ENCODE measurements around the gene SPX.

SPX gene

GRCh38 chr12:21573733-21574358 lies 47.8 kb downstream of the SPX start:
- Histone ChIP-seq H3K36me3 (ENCODE audit: insufficient read depth, low read length) (no peaks in the 10 kb centered on the region), H3K79me2 (ENCODE audit: insufficient read depth, low read length) (no peaks in the 10 kb centered on the region), H3K4me3 (ENCODE audit: low read length, poor library complexity, severe bottlenecking) (no peak overlapping the region), H4K20me1 (ENCODE audit: insufficient read depth, low read length, poor library complexity, severe bottlenecking) (no peaks in the 10 kb centered on the region), H3K9me2 (replicated peaks; ENCODE audit: low read depth, low read length) (no peaks in the 10 kb centered on the region), H3K4me1 (ENCODE audit: insufficient read depth, low read length, poor library complexity, severe bottlenecking) (no peaks in the 10 kb centered on the region), H2AFZ (ENCODE audit: low read length) (no peak overlapping the region), H3K9ac (ENCODE audit: low read depth, low read length, poor library complexity, severe bottlenecking) (no peak overlapping the region), H3K4me2 (ENCODE audit: low read depth, low read length, poor library complexity, severe bottlenecking) (no peak overlapping the region), H3K27me3 (ENCODE audit: insufficient read depth, low read length, poor library complexity, severe bottlenecking) (no peaks in the 10 kb centered on the region), H3F3A (ENCODE audit: low read depth) (no peaks in the 10 kb centered on the region), H3K9me3 (ENCODE audit: insufficient read depth, low read depth, low read length) (no peaks in the 10 kb centered on the region)
- TF ChIP-seq EZH2phosphoT487 (IDR thresholded peaks at IDR 0.05; ENCODE audit: borderline replicate concordance), result no peak

GRCh38 chr12:21576431-21576830 lies 50.3 kb downstream of the SPX start:
- H3K27me3 ChIP-seq (ENCODE audit: insufficient read depth, low read length, poor library complexity, severe bottlenecking), result no peaks in the 10 kb centered on the region
- no peaks in the 10 kb centered on the region for H3K4me1 ChIP-seq (ENCODE audit: insufficient read depth, low read length, poor library complexity, severe bottlenecking)
- H4K20me1 ChIP-seq (ENCODE audit: insufficient read depth, low read length, poor library complexity, severe bottlenecking), result no peaks in the 10 kb centered on the region
- H2AFZ ChIP-seq (ENCODE audit: low read length), result no peak overlapping the region
- no peaks in the 10 kb centered on the region for H3K9me2 ChIP-seq (replicated peaks; ENCODE audit: low read depth, low read length)
- no peak overlapping the region for H3K4me3 ChIP-seq (ENCODE audit: low read length, poor library complexity, severe bottlenecking)
- no peaks in the 10 kb centered on the region for H3K36me3 ChIP-seq (ENCODE audit: insufficient read depth, low read length)
- H3K4me2 ChIP-seq (ENCODE audit: low read depth, low read length, poor library complexity, severe bottlenecking), result no peak overlapping the region
- no peaks in the 10 kb centered on the region for H3K79me2 ChIP-seq (ENCODE audit: insufficient read depth, low read length)
- TF ChIP-seq EZH2phosphoT487 (IDR thresholded peaks at IDR 0.05; ENCODE audit: borderline replicate concordance), result no peak
- TF ChIP-seq CTCF (conservative IDR thresholded peaks at IDR 0.05; ENCODE audit: low read length), result no peak
- no peak overlapping the region for H3K9ac ChIP-seq (ENCODE audit: low read depth, low read length, poor library complexity, severe bottlenecking)
- no peaks in the 10 kb centered on the region for H3K9me3 ChIP-seq (ENCODE audit: insufficient read depth, low read depth, low read length)
- H3F3A ChIP-seq (ENCODE audit: low read depth), result no peaks in the 10 kb centered on the region

- no peak overlapping the region for H3K4me3 ChIP-seq (ENCODE audit: low read length, poor library complexity, severe bottlenecking)
- TF ChIP-seq CTCF (conservative IDR thresholded peaks at IDR 0.05; ENCODE audit: low read length) (no peak), EZH2phosphoT487 (IDR thresholded peaks at IDR 0.05; ENCODE audit: borderline replicate concordance) (no peak)
- no peaks in the 10 kb centered on the region for H3K36me3 ChIP-seq (ENCODE audit: insufficient read depth, low read length)
- H3K9ac ChIP-seq (ENCODE audit: low read depth, low read length, poor library complexity, severe bottlenecking), result no peak overlapping the region
- no peaks in the 10 kb centered on the region for H3F3A ChIP-seq (ENCODE audit: low read depth)
- no peaks in the 10 kb centered on the region for H3K27me3 ChIP-seq (ENCODE audit: insufficient read depth, low read length, poor library complexity, severe bottlenecking)
- no peak overlapping the region for H3K4me2 ChIP-seq (ENCODE audit: low read depth, low read length, poor library complexity, severe bottlenecking)
- no peaks in the 10 kb centered on the region for H3K9me3 ChIP-seq (ENCODE audit: insufficient read depth, low read depth, low read length)
- no peaks in the 10 kb centered on the region for H3K9me2 ChIP-seq (replicated peaks; ENCODE audit: low read depth, low read length)
- H4K20me1 ChIP-seq (ENCODE audit: insufficient read depth, low read length, poor library complexity, severe bottlenecking), result no peaks in the 10 kb centered on the region
- no peaks in the 10 kb centered on the region for H3K79me2 ChIP-seq (ENCODE audit: insufficient read depth, low read length)
- H2AFZ ChIP-seq (ENCODE audit: low read length), result no peak overlapping the region
- H3K4me1 ChIP-seq (ENCODE audit: insufficient read depth, low read length, poor library complexity, severe bottlenecking), result no peaks in the 10 kb centered on the region
Observed at GRCh38 chr12:21577516-21577915, 51.4 kb downstream of the SPX start.
